ENCODE measurements around the gene DLX3.

DNA sequence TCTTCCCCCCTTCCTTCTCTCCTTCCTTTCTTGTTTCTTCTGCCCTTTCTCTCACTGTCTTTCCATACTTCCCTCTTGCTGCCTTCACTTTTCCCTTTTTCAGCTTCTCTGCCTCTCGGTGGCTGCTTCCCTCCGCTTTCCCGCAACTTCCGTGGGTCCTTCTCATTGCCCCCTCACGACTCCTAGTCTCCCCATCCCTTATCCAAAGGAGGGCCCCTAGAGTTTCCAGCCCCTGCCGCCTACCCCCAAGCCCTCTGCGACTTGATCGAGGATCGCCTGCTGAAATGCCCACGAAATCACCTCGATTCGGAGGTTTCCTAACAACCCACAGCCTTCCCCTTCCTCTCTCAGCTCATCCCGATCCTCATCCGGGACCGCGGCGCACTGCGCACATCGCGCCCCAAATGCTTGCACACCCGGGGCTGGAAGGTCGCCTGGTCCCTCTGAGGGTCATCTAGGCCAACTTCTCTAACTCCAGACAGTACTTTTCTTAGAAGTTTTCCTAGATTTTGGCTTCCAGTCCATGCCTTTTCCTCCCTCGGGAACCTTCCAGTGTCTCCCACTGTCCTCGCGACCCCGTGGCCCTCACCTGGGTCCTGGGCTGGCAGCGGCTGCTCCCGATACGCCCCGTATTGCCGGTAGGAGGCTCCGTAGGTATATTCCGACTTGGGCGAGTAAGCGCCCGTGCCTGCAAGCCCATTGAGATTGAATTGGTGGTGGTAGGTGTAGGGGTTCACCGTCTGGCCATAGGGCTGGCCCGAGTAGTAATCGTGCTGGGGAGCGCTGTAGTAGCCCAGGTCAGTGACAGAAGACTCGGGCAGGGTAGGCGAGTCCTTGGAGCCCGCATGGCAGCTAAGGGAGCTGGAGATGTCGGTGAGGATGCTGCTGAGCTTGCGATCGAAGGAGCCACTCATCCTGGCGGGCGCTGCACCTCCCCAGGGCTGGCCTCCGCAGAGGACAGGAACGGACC lies 654 bp downstream of the DLX3 start:
- TF ChIP-seq, protein P1, sequence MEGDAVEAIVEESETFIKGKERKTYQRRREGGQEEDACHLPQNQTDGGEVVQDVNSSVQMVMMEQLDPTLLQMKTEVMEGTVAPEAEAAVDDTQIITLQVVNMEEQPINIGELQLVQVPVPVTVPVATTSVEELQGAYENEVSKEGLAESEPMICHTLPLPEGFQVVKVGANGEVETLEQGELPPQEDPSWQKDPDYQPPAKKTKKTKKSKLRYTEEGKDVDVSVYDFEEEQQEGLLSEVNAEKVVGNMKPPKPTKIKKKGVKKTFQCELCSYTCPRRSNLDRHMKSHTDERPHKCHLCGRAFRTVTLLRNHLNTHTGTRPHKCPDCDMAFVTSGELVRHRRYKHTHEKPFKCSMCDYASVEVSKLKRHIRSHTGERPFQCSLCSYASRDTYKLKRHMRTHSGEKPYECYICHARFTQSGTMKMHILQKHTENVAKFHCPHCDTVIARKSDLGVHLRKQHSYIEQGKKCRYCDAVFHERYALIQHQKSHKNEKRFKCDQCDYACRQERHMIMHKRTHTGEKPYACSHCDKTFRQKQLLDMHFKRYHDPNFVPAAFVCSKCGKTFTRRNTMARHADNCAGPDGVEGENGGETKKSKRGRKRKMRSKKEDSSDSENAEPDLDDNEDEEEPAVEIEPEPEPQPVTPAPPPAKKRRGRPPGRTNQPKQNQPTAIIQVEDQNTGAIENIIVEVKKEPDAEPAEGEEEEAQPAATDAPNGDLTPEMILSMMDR (IDR thresholded peaks at IDR 0.05) = no peak
- no peak for TF ChIP-seq ZFX (IDR thresholded peaks at IDR 0.05; ENCODE audit: borderline replicate concordance)

Data from 22Rv1 (cell line).